Adrenal gland (tissue), 5 donors: ENCODE measurements around the gene PAPOLB.

Experiments
- CTCF ChIP-seq, 6 experiments: fragments of 450-650 bp in 4 of 6; fragments of 200-600 bp in 2 of 6; sonication (generic) in 1 of 6; IDR thresholded peaks; 1 replicate in 5 of 6; 2 replicates in 1 of 6; pipeline versions ENCODE4 v1.5.1 to v1.8.0; 2016 to 2021; ENCODE audit warnings: antibody characterized with exemption in 6 of 6, mild to moderate bottlenecking in 2 of 6, moderate library complexity in 1 of 6
- POLR2A ChIP-seq, 2 donors: fragments of 450-650 bp; IDR thresholded peaks; one replicate each; pipeline ENCODE4 v1.6.1; 2017; ENCODE audit warnings: antibody characterized with exemption in 2 of 2, mild to moderate bottlenecking in 2 of 2, moderate library complexity in 1 of 2
- donor health status: DM: no; HTN: no; CAD: no.

- TF ChIP-seq POLR2A (IDR thresholded peaks at IDR 0.05) (no peak), CTCF (IDR thresholded peaks at IDR 0.05) (no peak)
Observed at GRCh38 chr7:4883033-4883371, 21.2 kb upstream of the PAPOLB start.
